ENCODE measurements around the gene RNLS.

DNA sequence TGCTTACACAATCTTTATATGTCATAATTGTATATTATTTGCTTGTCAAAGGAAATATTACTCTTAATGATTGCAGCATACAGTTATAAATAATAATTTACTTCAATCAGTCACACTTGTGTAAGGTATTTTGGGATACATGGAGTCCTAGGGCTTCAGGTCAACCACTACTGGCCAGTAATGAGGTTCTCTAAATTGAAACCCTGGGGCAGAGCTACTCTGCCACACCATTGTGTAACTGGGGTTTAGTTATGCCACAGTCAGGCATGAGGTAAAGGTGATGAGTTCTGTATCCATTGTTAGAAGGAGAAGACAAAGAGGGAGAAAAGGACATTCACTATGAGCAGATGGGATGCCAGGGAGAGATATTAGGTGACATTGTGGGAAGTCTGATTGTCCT is 117.4 kb downstream of the RNLS start:
- no peak for TF ChIP-seq JUND (IDR thresholded peaks at IDR 0.05)
- TF ChIP-seq EZH2phosphoT487 (IDR thresholded peaks at IDR 0.05; ENCODE audit: borderline replicate concordance), result no peak
- TF ChIP-seq, protein P1, sequence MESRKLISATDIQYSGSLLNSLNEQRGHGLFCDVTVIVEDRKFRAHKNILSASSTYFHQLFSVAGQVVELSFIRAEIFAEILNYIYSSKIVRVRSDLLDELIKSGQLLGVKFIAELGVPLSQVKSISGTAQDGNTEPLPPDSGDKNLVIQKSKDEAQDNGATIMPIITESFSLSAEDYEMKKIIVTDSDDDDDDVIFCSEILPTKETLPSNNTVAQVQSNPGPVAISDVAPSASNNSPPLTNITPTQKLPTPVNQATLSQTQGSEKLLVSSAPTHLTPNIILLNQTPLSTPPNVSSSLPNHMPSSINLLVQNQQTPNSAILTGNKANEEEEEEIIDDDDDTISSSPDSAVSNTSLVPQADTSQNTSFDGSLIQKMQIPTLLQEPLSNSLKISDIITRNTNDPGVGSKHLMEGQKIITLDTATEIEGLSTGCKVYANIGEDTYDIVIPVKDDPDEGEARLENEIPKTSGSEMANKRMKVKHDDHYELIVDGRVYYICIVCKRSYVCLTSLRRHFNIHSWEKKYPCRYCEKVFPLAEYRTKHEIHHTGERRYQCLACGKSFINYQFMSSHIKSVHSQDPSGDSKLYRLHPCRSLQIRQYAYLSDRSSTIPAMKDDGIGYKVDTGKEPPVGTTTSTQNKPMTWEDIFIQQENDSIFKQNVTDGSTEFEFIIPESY (IDR thresholded peaks at IDR 0.05; ENCODE audit: extremely low read depth, insufficient replicate concordance, low read length), result no peak
- TF ChIP-seq, protein P2, sequence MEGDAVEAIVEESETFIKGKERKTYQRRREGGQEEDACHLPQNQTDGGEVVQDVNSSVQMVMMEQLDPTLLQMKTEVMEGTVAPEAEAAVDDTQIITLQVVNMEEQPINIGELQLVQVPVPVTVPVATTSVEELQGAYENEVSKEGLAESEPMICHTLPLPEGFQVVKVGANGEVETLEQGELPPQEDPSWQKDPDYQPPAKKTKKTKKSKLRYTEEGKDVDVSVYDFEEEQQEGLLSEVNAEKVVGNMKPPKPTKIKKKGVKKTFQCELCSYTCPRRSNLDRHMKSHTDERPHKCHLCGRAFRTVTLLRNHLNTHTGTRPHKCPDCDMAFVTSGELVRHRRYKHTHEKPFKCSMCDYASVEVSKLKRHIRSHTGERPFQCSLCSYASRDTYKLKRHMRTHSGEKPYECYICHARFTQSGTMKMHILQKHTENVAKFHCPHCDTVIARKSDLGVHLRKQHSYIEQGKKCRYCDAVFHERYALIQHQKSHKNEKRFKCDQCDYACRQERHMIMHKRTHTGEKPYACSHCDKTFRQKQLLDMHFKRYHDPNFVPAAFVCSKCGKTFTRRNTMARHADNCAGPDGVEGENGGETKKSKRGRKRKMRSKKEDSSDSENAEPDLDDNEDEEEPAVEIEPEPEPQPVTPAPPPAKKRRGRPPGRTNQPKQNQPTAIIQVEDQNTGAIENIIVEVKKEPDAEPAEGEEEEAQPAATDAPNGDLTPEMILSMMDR (IDR thresholded peaks at IDR 0.05 in 2 of 3, conservative IDR thresholded peaks at IDR 0.05 in 1 of 3; ENCODE audit: borderline replicate concordance in 1 of 3, insufficient read depth in 1 of 3, low read depth in 2 of 3, low read length in 2 of 3), result no peak
- no peak for TF ChIP-seq RAD21 (IDR thresholded peaks at IDR 0.05; ENCODE audit: low read depth)
- TF ChIP-seq, protein P3, sequence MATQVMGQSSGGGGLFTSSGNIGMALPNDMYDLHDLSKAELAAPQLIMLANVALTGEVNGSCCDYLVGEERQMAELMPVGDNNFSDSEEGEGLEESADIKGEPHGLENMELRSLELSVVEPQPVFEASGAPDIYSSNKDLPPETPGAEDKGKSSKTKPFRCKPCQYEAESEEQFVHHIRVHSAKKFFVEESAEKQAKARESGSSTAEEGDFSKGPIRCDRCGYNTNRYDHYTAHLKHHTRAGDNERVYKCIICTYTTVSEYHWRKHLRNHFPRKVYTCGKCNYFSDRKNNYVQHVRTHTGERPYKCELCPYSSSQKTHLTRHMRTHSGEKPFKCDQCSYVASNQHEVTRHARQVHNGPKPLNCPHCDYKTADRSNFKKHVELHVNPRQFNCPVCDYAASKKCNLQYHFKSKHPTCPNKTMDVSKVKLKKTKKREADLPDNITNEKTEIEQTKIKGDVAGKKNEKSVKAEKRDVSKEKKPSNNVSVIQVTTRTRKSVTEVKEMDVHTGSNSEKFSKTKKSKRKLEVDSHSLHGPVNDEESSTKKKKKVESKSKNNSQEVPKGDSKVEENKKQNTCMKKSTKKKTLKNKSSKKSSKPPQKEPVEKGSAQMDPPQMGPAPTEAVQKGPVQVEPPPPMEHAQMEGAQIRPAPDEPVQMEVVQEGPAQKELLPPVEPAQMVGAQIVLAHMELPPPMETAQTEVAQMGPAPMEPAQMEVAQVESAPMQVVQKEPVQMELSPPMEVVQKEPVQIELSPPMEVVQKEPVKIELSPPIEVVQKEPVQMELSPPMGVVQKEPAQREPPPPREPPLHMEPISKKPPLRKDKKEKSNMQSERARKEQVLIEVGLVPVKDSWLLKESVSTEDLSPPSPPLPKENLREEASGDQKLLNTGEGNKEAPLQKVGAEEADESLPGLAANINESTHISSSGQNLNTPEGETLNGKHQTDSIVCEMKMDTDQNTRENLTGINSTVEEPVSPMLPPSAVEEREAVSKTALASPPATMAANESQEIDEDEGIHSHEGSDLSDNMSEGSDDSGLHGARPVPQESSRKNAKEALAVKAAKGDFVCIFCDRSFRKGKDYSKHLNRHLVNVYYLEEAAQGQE (IDR thresholded peaks at IDR 0.05; ENCODE audit: low read depth), result no peak

Measured in HCT116 (cell line).